HEK293T (cell line): ENCODE measurements around the gene LRP2.

Experiments
- FOXK2 ChIP-seq: fragments of 450-650 bp; IDR thresholded peaks from 2 replicates; pipeline ENCODE4 v1.6.1; 2016; ENCODE audit warnings: mild to moderate bottlenecking
- HDGF ChIP-seq: fragments of 450-650 bp; IDR thresholded peaks from 2 replicates; pipeline ENCODE4 v1.6.1; 2017; ENCODE audit warnings: antibody characterized with exemption, borderline replicate concordance
- NFRKB ChIP-seq: fragments of 450-650 bp; IDR thresholded peaks from 2 replicates; pipeline ENCODE4 v1.6.1; 2016; ENCODE audit warnings: mild to moderate bottlenecking, moderate library complexity
- SP1 ChIP-seq: fragments of 450-650 bp; IDR thresholded peaks from 2 replicates; pipeline ENCODE4 v1.6.1; 2017
- SUZ12 ChIP-seq: fragments of 450-650 bp; IDR thresholded peaks from 2 replicates; pipeline ENCODE4 v1.6.1; 2016; ENCODE audit warnings: mild to moderate bottlenecking
- TF ChIP-seq, protein P1 (sequence below): fragments of 450-650 bp; IDR thresholded peaks from 2 replicates; pipeline ENCODE4 v1.6.1; 2016

DNA sequence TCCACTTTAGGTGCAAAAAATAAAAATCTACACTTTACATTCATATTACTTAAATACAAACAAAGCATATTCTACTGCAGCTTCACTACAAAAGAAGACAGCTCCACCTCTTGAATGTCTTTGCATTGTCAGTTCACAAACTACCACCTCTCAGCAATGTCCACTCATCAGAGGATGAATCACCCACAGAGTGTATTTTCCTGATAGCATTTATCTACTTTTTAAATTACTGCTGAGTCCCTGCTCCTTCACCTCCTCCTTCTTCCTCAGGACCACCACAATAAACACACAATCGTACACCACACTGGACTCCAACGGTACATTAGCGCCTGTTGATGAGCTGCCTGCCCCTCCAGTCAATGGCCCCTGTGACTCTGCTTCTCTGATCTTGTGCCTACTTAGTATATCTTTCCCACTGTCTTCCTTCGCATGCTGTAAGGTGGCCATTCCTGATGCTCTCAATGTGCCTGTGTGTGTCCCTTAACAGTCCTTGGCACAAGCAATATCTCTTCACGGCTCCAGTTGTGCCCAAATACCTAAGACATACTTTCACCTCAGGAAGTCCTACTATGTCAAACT is 172.0 kb downstream of the LRP2 start:
- TF ChIP-seq NFRKB (no peak), FOXK2 (no peak), HDGF (no peak), SUZ12 (no peak), SP1 (no peak)
- TF ChIP-seq, protein P1, sequence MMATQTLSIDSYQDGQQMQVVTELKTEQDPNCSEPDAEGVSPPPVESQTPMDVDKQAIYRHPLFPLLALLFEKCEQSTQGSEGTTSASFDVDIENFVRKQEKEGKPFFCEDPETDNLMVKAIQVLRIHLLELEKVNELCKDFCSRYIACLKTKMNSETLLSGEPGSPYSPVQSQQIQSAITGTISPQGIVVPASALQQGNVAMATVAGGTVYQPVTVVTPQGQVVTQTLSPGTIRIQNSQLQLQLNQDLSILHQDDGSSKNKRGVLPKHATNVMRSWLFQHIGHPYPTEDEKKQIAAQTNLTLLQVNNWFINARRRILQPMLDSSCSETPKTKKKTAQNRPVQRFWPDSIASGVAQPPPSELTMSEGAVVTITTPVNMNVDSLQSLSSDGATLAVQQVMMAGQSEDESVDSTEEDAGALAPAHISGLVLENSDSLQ, result no peak
